HK-2 (cell line): ENCODE data around the gene POLD3.
A peak's percentile ranks its signal among the peaks of the same experiment; 100 is the strongest.
"Not testable (repeated sequence)": the region's sequence is repeated elsewhere in the genome, so short reads cannot be mapped to it uniquely, and the experiment has no call there.

Experiments
- DNase-seq: peaks from one replicate; pipeline ENCODE4 v3.0.0-alpha.2; 2018; ENCODE audit not compliant: unreplicated experiment

Gene POLD3

DNA sequence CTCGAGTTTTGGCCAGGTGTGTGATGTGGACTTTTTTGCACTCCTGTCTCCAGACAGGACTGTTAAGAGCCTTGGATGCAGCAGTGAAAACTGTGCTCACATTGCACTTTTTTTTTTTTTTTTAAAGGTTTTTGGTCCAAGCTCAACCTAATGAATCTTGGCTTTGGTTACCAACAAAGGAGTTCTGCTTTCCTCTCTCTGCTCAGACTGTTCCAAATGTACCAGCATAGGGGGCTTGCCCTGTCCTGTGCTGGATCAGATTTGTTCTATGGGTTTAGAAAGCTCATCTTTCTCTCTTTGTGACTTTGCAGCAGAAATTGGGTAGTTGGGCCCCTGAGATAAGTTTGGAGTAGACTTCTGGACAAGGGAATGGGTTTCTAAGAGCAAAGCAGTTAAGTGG, 45.3 kb downstream of the POLD3 start:
- DNase-seq: no peak

DNA sequence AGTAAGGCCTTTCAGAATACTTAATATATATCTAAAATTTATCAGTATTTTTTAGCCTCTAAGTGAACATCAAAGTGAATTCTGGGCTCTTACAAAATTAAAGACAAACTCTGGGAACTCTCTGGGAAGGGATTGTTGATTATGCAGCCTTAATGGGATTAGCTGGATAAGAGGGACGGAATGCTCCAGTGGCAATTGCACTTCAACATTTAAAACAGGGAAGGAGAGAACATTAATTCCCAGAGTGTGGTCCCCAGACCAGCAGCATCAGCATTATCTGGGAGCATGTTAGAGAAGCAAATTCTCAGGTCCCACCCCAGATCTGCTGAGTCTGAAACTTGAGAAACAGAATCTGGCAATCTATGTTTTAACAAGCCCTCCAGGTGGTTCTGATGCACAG, 46.5 kb downstream of the POLD3 start:
- DNase-seq: no peak

DNA sequence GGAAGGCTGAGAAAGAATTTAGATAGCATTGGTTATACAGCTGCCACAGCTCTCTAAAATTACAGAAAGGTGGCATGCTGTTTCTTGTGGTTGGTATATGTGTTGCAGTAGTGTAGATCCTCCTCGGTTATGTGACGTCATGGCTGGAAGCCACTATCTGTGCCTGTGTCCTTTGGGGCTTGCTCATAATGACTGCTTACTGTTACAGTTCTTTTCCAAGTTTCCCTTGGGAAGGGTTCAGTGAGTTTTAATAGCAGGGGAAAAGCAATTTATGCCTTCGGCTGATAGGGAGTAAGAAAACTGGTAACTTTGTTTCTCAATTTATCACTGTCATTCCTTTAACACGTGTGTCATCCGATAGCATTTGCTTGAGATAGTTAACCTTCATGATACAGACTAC, 47.2 kb downstream of the POLD3 start:
- DNase-seq: no peak

DNA sequence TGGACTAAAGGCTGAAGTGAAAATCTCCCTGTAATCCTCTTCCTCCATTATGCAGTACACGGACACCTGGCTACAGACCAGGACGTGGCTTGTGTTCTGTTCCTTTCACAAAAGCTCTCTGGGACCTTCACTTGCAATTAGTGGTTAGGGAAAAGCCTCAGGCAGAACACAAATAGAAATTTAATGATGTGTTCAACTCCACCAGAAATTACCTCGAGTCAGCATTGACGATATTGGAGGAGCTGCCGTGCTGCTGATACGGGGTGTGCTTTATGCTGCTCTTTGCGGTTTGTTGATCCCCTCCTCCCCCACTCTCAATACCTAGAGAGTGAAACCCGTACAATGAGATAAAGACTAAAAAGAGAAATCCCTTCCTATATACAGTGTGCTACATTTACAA, 48.9 kb downstream of the POLD3 start:
- DNase-seq: no peak

DNA sequence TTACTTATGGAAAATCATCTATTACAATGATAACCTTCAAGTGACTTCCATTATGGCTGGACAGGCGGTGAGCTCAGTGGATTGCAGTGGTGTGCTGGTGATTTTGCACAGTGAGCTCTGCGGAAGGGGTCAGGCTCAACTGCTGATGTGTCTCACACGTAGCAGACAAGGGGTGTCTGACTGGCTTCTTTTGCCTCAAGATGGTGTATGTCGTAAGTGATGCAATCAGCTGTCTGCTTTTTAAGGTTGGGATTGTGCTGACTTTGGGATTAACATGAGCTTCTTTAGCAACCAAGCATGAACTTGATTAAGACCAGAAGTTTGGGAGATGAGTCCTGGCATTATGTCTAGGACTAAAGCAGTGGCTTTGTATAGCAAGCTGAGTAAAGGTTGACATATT, 49.5 kb downstream of the POLD3 start:
- DNase-seq: no peak

DNA sequence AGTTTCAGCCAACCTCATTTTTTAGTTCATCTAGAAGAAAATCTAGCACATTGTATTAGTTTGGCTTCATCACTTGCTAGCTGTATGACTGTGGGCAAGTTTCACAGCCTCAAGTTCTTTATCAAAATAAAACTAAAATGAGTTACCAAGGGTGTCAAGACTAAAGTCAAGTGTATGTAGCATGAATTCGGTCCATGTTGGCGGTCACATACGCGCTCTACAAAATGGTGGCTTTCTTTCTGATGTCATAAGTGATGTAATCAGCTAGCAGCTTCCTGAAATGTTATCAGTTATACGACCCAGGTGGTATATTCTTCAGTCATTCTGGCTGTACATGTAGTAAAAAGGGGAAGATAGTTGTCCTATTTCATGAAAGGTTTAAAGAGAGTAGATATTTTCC, 50.5 kb downstream of the POLD3 start:
- no peak for DNase-seq

DNA sequence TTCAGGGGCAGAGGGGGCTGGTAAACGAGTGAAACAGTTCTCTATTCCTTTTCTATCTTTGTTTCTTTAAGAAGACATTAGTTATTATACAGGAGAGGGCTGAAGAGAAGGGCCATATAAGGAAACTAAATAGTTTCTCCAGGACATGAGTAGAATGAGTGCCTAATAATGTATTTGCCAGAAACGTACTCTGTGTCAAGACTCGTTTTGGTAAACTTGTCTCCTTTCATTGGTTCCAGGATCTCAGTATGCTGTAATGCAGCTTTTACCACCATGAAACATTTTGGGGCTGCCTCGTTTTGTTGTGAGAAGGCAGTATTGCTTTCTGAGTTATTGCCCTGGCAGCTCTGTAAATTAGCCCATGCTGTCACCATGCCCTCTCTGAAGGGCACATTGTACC, 51.7 kb downstream of the POLD3 start:
- no peak for DNase-seq

DNA sequence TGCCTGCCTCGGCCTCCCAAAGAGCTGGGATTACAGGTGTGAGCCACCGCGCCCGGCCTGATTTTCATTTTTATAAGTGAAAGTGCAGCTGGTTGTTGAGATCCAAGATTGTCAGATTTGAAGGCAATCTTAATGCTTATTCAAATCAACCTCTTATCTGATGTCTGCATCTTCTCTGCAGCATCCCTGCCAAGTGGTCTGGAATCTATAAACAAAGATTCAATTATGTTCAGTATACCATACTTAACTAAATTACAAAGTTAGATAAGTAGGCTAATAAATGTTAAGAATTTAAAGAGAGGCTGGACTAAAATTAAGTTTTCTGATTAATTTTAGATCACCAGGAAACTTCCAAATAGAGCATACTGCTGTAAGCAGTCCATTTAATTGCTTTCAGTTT, 53.8 kb downstream of the POLD3 start:
- DNase-seq: no peak

DNA sequence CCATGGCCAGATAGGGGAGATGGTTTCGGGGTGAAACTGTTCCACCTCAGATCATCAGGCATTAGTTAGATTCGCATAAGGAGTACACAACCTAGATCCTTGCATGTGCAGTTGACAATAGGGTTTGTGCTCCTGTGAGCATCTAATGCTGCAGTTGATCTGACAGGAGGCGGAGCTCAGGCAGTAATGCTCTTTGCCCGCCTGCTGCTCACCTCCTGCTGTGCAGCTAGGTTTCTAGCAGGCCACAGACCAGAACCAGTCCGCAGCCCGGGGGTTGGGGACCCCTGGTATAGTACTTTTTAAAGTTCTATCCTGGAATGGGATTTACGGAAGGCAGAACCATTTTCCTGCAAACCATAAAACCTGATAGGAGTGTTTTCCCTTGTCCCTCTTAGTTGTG, 54.6 kb downstream of the POLD3 start:
- DNase-seq: no peak

DNA sequence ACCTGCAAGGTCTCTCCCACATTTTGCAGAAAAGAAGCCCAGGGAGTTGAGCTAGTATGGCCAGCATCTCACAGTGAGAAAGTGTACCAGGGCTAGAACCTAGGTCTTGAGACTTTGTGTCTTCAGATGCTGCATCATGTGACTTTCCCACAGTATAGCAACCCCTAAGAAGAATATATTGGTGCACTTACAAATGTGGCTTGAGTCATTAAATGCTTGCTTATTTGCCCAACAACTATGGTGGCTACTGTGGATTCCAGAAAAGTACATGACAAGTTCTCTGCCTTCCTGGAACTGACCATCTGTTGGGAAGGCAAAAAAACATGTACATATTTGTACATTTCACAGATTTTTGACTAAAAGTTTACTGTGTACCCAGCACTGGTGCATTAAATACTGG, 55.0 kb downstream of the POLD3 start:
- DNase-seq: no peak

DNA sequence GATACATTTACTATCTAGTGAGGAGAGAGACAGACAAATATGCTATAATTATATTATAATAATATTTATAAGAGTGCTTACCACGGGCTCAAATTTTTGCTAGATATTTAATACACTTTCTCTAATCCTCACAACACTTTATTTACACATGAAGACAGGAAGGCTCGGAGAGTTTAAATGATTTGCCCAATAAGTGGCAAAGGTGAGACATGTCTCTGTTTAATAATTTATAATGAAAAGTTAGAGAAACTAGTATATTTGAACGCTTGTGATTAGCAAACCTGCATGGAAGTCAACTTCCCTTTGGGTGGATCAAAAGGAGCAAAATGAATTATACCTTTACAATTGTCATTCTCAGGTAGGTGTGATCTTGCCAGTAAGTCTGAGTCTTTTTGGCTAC, 55.4 kb downstream of the POLD3 start:
- no peak for DNase-seq

DNA sequence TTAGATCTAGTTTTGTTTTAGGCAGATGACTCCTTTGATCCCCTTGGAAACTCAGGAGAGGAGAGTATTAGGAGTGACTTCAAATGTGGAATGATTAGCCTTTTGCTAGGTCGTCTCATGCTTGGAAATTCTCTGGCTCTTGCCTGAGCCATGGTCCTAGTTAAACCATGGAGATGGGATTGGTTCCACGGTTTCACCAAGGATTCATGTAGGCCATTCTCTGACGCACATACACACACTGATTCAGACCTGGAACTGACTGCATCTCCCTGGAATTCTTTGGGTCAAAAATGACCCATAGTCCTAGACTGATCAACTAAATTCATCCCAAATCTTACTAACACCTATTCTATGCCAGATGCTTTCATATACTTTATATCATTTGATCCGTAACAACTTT, 56.5 kb downstream of the POLD3 start:
- DNase-seq: no peak

DNA sequence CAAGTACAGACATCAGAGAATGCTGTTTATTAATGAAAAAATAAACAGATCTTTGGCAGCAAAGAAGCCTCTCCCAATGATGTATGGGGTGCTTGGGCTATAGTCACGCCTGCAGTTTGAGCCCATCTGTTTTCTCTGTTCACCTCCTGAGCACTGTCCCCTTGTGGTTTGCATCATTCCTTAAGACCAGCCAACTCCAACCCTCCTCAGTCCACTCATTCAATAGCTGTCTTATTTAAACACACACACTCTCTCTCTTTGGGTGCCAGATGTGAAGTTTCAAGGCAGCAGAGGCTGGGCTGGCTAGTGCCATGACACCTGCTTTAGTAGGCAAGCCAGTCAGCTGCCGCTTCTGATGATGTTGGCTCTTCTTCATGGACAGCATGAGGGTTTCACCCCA, 58.1 kb downstream of the POLD3 start:
- DNase-seq: no peak

DNA sequence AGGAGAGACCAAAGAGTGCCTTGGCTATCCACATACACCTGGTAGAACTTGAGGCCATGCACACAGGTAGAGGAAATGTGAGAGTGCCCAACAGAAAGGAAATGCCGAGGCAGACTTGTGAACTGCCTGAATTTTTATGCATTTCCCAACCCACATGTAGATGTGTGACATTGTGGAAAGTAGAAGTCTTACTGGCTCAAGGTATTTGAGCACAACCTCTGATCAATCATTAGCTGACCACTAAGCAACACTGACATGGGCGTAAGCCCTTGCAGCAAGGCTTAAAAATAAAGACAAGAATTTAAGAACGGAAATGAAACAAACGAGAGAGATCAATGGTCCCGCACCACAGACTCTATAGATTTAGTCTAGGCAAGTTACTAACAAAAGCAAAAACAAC, 62.6 kb downstream of the POLD3 start:
- DNase-seq: no peak

DNA sequence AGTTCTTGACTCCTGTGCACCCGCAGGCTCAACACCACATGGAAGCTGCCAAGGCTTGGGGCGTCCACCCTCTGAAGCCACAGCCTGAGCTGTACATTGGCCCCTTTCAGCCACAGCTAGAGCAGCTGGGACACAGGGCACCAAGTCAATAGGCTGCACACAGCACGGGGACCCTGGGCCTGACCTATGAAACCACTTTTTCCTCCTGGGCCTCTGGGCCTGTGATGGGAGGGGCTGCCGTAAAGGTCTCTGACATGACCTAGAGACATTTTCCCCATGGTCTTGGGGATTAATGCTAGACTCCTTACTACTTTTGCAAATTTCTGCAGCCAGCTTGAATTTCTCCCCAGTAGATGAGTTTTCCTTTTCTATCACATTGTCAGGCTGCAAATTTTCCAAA, 66.7 kb downstream of the POLD3 start:
- DNase-seq: not testable (repeated sequence)

DNA sequence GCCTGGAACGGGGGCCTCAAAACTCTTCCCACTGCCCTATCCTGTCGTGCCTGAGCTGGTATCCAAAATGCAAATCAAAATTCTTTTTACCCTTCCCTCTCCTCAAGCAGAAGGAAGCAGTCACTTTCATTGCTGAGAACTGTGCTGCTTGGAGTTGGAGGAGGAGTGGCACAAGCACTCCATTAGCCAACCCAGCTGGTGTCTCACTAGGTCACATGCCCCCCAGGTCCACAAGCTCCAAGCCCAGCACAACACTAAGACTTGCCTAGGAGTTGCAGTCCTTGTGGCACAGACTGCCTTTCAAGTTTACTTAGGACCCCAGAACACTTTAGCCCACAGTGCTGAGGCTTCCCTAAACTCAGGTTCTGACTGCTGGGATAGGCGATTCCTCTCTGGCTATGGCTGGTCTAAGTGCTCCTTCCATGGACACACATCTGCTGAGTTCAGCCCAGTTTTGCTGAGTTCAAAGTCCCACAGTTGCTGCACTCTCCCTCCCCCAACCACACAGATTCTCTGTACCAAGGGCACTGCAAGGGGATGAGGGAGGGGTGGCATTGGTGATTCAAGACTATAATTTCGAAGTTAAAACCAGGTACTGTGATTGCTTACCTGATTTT, 70.2 kb downstream of the POLD3 start:
- DNase-seq: no peak

DNA sequence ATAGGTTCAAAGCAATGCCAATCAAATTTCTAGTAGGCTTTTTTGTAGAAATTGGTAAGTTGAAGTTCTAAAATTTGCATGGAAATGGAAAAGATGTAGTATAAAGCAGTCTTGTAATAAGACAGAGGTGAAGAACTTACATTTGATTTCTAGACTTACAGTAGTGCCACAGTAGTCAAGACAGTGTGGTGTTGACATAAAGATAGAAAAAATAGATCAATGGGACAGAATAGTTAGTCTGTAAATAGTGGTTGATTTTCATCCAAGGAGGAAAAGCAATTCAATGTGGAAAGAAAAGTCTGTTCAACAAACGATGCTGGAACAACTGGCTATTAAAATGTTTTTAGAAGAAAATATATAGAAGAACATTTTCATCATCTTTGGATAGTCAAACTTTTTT, 70.9 kb downstream of the POLD3 start:
- DNase-seq: no peak

DNA sequence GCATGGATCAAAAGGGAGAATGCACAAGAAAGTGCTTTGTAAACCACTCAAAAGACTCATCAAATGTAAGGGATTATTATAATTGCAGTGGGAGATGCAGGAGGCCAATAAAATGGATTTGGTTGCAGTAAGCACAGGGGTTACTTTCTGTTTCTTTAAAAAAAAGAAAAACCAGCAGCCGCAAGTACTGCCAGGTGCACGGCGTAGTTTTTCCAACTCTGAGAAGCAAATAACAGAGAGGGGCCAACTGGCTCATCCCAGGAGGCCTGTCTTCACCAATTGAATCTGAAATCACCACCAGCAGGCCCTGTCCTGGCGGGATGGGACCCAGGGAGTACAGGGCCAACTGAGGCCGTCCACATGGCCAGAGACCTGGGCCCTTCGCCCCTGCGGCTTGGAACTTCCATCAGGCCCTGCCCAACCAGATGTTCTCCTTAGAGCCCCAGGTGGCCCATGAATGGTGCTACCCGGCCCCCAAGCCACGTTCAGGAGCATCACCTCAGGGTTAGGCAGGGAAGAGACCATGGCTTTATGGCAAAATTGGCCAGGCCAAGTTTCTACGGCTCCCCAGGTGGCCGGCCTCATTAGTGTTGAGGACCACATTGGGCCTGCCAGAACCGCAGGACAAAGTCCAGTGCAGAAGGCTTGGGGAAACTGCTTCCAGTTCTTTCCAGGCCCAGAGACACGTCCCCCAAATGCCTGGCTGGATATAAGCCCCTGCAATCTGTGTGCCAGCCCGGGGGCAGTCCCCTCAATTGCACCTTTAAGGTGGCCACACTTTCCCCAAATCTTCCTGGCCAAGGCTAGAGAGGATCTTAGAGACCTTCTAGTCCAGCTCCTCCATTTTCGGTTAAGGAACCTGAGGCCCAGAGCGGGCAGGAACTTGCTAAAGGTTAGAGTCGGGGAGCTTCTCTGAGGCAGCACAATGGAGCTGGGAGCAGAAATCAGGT, 77.1 kb downstream of the POLD3 start:
- no peak for DNase-seq

DNA sequence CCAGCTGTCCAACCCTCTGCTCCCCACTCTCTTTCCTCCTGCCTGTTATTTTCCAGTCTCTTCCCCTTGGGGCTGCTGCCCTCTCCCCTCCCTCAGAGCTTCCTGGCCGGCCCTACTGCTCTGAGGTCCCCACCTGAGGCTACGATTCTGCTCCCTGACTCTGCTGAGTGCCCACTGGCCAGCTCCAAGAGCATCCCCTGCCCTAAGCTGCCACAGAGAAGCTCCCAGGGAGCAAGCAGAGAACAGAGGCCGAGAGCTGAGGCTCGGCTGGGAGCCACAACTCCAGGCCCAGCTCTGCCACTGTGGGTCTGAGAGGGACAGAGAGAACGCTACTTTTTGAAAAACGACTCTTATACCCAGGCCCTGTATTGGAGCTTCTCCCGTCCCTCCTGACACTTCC, 77.8 kb downstream of the POLD3 start:
- no peak for DNase-seq

DNA sequence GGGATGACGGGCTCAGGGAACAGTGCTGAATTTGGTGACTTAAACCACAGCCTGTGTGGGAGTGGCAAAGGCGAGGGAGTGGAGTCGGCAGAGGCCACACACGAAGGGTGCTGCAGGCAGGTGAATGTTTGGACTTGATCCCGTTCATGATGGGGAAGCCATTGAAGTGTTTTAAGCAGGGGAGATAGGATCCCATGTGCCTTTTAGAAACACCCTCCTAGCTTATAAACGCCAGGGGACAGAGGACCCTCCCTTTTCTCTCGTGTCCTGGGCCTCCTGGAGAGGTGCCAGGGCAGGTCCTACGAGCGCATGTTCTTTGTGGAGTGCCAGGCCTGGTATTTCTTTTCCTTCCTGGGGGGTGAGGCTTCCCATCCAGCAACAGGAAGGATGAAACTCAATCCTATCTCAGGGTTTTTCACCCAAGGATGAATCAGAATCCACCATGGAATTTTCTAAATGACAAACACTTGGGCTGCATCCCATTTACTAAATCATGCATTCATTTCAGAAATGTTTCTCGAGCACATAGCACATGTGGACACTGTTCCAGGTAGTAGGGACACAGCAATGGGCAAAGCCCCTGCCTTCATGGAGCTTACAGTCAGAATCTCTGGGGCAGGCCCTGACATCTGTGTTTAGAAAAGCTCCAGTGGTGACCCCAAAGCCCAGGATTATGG, 79.3 kb downstream of the POLD3 start:
- peak; percentile 42 for DNase-seq

DNA sequence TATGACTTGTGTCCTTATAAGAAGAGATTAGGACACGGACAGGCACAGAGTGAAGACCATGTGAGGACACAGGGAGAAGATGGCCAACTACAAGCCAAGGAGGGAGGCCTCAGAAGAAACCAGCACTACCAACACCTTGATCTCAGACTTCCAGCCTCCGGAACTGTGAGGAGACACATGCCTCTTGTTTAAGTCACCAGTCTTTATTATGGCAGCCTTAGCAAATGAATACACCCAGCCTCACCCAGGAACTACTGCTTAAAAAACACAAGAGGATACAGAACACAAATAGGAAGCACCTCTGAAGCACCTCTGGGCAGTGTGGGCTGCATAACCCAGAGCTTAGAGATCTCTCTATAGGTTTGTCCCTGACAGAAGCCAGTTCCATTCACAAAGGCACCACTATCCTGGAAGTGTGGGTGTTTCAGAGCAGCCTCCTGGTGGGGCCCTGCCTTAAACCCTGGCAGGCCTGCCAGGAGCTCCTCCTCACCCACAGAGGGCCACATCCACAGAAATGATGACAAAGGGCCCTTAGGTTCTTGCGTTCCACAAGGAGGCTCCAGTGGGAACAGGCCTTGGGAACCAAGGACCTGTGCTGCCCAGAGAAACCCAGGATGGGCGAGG, 80.1 kb downstream of the POLD3 start:
- no peak for DNase-seq

DNA sequence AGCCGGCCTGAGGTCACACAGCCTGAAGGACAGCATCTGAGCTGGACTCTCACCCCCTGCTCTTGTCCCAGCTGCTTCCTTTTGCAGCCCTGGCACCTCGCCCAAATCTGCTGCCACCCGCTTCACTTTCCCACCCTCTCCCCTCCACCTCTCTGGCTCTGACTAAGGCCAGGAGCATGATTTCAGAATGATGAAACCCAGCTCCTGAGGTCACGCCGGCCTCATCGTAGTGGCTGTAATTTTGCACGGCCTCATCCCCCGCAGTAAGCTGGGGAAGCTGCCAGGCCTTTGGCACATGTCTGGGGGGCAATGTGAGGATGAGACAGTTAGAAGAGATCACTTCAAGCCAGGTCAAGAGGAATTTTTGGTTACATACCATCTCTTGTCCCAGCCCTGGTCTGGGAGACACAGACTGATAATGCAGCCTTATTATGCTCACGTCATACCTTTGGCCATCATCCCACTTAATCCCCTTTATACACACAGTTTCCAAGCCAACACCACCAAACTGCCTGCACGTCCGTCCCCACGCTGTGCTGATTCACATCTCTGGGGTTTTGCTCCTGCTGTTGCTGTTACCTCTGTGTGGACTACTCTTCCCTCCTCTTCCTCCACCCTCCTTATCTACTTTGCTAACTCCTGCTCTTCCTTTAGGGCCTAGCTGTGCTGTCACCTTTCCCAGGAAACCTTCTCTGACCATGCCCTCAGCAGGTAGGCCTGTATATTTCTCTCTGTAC, 80.7 kb downstream of the POLD3 start:
- DNase-seq: peak; percentile 90
